GM18508 (cell line): ENCODE results near the gene SLC10A7.

Experiments
- ATAC-seq: cut with Tn5 transposase; IDR thresholded peaks from one replicate; pipeline ENCODE4 v1.9.1; 2021; ENCODE audit warnings: moderate number of reproducible peaks; ENCODE audit not compliant: insufficient read depth, unreplicated experiment

The SLC10A7 gene, protein sequence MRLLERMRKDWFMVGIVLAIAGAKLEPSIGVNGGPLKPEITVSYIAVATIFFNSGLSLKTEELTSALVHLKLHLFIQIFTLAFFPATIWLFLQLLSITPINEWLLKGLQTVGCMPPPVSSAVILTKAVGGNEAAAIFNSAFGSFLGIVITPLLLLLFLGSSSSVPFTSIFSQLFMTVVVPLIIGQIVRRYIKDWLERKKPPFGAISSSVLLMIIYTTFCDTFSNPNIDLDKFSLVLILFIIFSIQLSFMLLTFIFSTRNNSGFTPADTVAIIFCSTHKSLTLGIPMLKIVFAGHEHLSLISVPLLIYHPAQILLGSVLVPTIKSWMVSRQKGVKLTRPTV

DNA sequence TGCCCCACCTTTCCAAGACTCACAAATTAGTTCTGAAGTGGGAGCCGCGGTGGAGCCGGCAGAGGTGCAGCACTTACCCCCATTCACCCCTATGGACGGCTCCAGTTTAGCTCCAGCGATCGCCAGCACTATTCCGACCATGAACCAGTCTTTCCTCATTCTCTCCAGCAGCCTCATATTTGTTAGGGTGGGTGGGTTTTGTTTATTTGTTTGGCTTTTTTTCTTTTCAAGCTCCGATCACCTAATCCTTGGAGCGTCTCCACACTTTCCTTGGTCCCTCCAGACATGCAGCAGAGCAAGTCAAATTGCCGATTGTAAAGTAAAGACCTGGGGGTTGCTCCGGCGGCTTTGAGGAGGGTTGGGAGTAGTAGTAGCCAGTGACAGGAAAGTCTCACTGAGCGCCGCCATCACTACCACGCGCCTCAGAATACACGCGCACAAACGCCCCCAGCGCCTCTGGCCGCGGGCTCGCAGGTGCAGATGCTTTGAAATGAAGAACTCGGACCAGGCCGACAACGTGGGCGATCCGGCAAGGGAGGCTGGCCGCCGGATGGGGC is at the start of gene SLC10A7:
Gene SLC10A7, minus strand, starts transcription at position 400 of the 557 bp plus-strand sequence. Its CDS starts 223 bp downstream, at position 177.
- ATAC-seq: peak; percentile 57

DNA sequence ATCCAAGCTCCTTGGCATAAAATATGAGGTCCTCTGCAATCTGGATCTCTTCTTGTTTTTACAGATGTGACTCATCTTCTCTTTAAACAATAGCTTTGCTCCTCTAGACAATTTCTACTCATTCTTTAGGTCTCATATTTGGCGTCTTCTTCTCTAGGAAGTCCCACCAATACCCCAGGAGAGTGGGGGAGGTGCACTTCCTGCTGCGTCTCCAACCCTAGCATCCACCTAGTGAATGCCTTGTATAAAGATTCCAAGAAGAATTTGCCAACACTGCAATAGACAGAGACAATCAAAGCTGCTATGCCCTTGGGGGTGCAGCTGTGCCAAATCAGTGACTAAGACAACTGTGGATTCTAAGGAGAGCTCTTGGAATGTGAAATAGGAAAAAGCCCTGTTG is 45.7 kb upstream of the SLC10A7 start:
- no peak for ATAC-seq

DNA sequence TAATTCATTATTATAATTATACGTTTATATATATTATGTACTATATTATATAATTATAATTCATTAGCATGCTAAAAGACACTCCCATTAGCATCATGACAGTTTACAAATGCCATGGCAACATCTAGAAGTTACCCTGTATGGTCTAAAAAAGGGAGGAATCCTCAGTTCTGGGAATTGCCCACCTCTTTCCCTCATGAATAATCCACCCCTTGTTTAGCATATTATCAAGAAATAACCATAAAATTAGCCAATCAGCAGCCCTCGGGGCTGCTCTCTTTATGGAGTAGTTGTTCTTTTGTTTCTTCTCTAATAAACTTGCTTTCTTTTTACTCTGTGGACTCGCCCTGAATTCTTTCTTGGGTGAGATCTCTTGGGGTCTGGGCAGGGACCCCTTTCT is 42.8 kb upstream of the SLC10A7 start:
- ATAC-seq: no peak

DNA sequence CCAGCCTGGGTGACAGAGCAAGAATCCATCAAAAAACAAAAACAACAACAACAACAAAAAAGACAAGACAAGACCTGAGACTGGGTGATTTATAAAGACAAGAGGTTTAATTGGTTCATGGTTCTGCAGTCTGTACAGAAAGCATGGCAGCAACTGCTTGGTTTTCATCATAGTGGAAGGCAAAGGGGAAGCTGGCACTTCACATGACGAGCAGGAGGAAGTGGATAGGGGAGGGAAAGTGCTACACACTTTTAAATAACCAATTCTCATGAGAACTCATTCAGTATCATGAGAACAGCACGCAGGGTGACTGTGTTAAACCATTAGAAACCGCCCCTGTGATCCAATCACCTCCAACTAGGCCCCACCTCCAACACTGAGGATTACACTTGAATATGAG is 28.4 kb upstream of the SLC10A7 start:
- ATAC-seq: no peak

DNA sequence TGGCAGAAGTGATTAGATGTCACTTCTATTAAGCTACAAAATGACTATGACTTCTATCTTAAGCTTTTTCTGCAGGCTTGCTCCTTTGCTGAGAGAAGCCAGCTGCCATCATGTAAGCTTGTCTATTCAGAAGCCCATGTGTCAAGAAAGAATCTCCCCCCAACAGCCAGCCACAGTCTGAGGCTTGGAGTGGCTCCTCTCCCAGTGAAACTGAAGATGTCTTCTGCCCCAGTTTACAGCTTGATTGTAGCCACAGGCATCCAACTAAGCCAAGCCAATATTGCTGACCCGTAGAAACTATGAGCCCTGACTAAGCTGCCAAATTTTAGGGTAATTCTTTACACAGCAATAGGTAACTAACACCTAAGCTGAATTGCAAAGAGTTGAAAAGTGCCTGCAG is 26.7 kb upstream of the SLC10A7 start:
- no peak for ATAC-seq

DNA sequence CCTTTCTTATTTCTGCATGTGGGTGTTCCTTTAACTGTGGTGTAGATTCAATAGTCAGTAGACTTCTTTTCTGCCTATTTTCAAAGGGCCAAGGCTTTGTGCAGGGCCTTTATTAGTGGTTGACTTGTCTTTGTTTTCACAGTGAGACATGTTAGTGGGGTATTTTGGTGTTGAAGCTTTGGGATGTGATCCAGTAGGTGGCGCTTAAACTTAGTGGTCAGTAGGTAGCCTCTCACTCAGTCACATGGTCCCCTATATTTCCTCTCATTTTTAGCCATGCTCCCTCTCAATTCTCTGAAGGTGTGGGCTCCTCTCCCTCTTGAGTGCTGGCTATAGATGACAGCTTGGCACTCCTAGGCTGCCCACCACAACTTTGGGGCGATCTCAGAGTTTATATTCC is 23.4 kb upstream of the SLC10A7 start:
- no peak for ATAC-seq

DNA sequence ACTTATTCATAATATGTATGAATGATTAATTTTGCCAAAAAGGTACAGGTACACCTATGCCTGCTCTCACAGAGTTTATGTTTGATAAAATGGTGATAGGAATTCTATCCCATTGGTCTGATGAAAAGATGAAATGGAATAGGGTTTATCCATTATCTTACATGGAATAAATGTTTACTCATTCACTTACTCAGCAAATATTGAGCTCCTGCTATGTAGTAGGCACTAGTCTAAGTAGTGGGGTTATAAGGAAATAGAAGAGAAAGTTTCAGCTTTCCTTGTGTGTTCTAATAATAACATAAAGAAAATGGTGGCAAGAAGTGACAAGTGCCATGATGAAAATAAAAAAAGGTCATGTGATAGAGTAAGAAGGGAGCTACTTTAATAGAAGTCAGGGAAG is 12.4 kb upstream of the SLC10A7 start:
- ATAC-seq: no peak

DNA sequence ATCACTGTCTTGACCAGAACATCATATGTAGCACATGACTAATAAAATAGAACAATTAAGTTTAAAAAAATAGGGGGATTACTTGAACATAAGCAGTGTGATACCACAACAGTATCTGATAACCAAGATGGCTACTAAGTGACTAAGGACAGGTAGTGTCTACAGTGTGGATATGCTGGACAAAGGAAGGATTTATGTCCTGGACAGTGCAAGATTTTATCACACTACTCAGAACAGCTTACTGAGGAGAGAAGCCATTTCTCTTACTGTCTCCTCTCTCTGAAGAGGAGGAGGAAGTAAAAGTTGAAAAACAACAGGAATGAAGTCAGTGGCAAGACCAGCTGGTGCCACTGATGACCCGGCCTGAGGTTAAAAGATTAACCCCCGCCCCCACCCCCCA is 4.0 kb upstream of the SLC10A7 start:
- ATAC-seq: no peak

DNA sequence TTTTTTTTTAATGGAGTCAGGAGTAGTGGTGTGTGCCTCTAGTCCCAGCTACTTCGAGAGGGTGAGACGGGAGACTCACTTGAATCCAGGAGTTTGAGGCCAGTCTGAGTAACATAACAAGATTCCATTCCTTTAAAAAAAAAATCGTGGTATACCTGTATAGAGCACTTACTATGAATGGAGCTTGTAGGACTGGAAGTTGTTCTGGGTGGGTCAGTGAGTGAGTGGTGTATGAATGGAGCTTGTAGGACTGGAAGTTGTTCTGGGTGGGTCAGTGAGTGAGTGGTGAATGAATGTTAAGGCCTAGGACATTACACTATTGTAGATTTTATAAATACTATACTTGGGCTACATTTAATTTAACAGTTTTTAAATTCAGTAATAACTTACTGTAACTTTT is 2.9 kb upstream of the SLC10A7 start:
- no peak for ATAC-seq

DNA sequence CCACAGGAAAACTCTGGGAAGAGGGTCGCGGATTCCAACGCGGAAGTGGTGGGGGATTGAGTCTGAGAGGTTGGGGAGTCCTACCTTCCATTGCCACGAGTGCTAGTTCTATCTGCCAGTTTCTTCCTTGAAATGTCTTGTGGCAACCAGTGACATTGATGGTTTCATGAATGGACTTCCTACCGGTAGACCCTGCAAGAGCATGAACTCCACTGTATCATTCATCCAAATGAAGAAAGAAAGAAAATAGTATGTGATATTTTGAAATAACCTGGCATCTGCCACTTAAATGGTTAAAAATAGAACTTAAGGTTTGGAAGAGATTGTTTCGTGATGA is 1.1 kb upstream of the SLC10A7 start:
- no peak for ATAC-seq

DNA sequence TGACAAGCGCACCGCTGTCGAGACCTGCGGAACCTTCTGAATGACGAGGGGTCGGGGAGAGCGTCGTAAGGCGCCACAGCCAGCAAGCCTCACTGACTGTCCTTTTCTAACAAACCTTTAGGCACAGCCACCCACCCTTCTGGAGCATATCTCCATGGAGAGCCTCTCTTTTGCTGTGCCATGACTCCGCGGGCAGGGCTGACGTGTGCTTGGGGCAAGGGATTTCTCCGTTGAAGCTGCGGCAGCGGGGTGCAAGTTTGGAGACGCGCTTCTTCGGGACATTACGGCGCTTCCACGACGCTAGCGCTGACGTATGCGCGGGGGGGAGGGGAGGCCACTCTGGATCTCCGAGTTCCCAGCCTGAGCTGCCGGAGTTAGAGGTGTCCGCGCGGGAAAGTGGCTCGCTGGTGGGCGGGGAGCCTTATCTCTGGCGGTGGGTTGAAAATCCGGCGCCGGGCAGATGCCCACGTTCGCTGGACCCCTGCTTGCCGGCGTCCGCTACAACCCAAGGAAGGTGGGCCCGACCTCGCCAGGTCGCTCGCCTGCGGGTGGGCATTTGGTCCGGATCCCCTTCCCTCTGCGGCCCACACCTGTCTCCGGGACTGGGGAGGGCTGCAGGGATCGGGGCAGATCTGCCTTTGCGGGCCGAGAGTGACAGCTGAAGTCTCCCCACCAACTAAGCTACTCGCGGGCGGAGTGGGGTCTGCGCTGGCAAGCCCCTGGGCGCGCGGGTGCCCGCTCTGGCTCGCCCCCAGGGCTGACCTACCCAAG is 543 bp upstream of the SLC10A7 start:
- peak; percentile 37 for ATAC-seq

DNA sequence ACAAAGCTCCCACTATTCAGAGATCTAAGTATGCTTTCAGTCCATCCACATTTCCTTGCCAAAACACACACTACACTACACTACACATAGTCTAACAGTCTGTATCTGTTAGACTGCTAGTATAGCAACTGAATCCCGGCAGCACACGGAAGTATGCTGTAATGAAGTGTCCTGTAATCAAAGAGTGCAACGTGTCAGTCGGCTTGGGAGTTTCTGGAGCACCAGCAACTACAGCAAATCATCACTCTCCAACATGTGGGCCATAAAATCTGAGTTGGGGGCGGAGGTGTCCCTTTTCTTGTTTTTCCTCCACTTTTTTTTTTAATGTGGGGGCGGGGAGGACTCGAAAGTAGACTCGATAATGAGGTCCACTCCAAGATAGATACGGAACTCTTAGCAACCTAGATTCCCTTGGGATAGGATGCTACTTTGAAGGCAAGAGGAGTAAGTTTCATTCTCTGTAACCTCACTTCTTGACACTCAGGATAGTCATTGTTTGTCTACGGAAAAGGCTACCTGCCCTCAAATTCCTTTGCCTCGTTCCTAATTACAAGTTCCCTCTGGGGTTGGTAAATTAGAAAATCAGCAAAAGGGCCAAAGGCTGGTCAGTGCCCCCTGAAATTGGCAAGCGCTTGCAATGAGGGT is 722 bp downstream of the SLC10A7 start:
- peak; percentile 36 for ATAC-seq

DNA sequence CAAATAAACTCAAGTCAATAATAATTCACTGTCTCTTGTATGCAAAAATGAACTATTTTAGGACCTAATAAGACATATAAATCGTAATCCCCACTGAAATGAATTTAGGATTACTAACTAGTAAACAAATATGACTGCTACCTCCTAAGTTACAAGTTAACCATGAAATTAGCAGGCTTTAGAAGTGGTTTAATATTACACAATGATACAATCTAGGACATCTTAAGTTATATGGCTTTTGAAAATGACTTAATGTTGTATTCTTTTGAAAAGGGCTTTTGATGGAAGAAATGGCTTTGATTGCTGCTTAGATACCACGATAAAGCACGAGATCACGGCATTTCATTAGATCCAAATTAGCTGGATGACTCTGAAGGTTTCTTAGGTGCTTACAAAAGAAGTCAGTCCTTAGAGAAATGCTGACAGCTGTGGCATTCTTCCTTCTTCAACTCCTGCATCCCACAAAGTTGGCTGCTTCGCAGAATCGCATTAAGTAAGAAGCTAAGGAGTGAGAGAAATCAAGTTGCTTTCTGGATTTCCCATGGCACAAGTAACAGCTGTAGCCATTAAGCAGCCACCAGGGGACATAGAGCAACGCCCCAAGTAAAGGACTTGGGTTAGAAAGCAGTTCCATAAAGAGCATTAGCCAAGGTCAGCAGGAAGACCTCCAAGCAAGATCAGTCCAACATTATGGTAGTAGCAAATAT is 6.9 kb downstream of the SLC10A7 start:
- no peak for ATAC-seq

DNA sequence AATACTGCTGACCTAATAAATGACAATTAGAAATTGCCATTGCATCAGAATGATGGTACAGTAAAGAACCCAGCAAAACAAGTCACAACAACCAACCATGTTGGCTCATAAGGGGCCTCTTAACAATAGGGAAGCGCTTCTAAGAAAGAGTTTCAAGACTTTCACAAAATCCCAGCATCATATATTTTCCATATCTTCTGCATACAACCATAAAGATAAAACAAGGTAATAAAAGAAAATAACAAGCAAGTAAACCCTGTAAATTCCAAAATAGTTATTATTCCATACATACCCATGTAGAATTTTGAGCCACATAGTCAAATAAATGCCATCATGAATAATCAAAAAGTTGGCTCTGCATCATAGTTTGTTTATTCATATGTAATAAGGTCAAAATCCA is 8.2 kb downstream of the SLC10A7 start:
- ATAC-seq: no peak

DNA sequence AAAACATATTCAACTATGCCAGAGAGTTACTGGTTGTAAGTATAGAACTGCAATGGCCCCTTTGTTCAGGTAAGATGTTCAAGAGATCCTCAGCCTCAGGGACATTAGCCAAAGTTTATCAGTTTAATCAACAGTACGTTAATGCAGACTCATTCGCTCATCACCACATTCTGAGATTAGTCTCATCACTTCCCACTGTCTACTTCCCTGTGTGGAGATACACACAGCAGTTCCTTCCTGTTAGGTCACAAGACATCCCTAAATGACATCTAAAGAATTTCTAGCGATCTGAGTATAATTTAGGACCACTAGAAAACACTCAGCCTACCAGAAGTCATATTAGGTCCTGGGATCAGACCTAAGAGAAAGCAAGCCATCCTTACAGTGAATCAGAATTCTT is 10.4 kb downstream of the SLC10A7 start:
- ATAC-seq: no peak

DNA sequence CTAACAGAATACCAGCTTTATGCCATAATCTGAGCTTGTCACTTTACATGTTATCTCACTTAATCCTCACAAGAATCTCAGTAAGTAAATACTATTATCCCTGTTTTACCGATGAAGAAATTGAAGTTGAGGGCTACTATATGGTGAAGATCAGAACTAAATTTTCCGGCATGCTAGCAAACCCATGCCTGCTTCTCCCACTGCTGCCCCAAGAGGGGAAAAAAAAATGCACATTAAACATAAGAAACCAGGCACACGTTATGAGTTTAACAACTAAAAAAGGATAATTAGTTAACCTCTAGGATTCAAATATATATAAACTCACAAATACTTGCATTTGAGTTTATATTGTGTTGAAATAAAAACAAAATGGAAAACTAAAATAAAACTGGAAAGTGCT is 10.8 kb downstream of the SLC10A7 start:
- no peak for ATAC-seq

DNA sequence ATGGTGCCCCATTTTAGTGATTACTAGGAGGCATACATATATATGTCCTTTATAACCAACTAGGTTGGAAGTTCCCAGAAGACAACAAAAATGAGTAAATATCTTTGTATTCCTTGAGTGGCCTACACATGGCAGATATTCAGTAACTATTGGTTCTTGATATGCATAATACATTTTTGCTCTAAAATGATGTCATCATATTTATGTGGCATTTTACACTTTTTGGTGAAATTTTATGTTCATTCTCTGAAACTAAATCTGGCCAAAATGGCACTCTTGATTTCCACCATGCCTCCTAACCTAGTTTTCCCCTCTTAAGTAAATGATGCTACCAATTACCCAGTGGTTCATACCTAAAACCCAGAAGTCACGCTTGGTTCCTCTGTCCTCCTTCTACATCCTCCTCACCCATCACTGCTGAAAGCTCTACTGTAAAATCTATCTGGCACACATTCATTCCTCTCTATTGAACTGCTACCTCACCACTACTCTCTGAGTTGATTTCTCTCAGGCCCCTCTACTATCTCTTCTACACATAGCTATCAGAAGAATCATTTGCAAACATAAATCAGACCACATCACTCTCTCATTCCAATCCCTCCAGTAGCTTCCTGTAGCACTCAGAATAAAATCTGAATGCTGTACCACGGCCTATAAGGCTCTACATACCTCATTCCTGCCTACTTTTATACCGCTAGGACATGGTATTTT is 13.4 kb downstream of the SLC10A7 start:
- ATAC-seq: no peak

DNA sequence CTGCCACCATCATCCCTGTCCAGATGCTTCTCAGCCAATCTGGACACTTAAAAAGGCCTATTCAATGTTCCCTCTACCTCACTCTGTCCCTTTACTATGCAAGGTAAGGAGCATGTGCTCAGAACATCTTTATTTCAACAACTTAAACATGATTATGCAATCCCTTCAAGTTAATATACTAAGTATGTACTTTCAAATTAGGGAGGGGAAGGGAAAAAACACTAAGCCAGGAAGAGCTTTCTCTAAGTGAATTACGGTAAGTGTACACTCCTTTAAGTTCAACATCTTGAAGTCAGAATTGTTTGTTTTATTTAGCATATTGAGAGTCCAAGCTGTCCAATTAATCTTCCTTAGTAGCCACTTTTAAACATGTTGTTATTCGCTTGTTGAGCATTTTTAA is 14.1 kb downstream of the SLC10A7 start:
- no peak for ATAC-seq

DNA sequence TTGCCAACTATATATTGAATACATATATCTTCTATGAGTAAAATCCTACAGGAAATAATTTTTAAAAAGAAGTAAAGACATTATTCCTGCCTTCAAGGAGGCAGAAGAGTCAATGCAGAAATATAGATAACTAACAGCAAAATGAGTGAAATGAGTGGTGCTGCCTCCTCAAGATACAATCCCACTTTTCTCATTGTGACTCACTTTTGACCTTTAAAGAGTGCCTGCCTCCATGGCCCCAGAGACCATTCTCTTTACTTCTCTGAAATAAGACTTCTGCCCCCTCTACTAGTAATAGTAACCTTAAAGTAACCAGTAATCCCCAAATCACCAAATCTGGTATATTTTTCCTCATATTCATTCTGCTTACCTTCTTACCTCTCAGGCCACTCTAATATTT is 15.5 kb downstream of the SLC10A7 start:
- ATAC-seq: peak; percentile 56

DNA sequence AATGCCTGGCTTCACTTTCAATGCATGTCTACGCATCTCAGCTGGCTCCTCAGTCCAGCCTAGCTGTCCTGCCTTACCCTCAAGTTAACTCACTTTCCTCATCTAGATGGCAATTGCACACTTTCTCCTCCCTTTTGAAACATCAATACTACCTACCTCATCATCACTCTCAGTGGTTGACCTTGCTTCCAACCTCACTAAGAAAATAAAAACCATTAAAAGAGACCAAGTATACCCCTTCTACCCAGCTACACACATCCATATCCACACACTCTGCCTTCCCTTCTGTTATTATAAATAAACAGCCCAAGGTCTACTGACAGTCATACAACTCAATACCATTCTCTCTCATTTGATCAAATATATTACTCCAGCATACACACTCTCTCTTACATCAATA is 21.5 kb downstream of the SLC10A7 start:
- ATAC-seq: no peak
